Erythroblast (primary cell): ENCODE measurements around the gene SLC22A24.

Source experiments
- GATA1 ChIP-seq: IDR thresholded peaks from 2 replicates; pipeline ENCODE4 v1.6.1; 2011; ENCODE audit warnings: low read depth, mild to moderate bottlenecking, control low read depth, low read length, moderate library complexity
- POLR2A ChIP-seq: IDR thresholded peaks from 2 replicates; pipeline ENCODE4 v1.6.1; 2011; ENCODE audit warnings: mild to moderate bottlenecking, low read length

DNA sequence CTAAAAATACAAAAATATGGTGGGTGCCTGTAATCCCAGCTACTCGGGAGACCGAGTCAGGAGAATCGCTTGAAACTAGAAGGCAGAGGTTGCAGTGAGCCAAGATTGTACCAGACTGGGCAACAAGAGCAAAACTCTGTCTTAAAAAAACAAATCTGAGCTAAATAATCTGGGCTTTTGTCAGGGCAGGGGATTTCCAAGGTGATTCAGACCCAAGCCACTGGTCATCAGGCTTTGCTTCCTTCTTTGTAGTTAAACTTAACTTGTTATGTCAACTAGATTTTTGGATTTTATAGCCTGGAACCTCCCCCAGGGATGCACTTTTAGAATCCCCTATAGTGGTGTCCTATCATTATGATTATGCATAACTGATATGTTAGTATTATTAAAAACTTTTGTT lies 101.4 kb downstream of the SLC22A24 start:
- TF ChIP-seq POLR2A = no peak
- TF ChIP-seq GATA1 = no peak
